ENCODE results near the gene AIRE.
A peak's percentile ranks its signal among the peaks of the same experiment; 100 is the strongest.
"Not testable (repeated sequence)": the region's sequence is repeated elsewhere in the genome, so short reads cannot be mapped to it uniquely, and the experiment has no call there.

AIRE gene

DNA sequence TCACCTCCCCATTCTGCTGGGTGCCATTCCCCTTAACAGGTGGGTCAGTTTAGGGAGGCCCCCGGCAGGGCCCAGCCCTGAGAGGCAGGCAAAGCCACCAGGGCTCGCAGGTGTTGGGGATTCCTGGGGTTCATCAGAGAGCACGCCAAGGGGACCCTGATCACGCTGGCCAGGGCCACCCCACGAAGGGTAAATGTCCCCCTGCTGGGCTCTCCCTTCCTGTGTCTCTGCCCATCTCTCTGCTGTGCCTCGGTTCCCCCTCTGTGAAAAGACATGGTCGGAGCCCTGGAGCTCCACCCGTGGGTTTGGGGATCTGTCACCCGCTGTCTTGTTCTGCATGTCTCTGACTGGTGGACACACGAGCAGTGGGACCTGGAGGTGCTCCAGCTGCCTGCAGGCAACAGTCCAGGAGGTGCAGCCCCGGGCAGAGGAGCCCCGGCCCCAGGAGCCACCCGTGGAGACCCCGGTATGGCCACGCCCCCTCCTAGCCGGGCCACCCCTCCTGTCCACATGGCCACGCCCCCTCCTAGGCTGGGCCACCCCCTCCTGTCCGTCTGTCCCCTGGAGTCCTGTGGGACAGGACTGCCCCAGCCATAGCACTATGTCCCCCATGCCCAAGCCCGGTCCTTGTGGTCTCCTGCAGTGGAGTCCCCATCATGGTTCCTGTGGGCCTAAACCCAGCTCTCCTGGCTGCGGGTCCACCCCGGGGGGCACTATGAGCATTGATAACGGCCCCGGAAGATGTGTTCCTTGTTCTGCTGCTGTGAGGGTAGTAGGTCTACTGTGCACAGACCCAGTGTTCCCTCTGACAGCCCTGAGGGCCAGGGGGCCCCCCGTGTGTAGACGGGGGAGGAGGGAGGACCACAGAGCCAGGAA lies 6.5 kb downstream of the AIRE start:
- no peak for DNase-seq

DNA sequence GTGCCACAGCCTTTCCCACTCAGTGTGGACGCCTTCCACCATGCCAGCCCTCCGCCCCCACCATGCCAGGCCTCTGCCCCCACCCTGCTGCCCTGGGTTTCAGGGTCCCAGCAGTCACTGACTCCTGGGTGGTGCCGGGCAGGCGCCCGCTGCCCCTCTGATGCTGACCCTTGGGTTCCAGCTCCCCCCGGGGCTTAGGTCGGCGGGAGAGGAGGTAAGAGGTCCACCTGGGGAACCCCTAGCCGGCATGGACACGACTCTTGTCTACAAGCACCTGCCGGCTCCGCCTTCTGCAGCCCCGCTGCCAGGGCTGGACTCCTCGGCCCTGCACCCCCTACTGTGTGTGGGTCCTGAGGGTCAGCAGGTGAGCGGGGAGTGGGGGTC lies 7.1 kb downstream of the AIRE start:
- no peak for DNase-seq

DNA sequence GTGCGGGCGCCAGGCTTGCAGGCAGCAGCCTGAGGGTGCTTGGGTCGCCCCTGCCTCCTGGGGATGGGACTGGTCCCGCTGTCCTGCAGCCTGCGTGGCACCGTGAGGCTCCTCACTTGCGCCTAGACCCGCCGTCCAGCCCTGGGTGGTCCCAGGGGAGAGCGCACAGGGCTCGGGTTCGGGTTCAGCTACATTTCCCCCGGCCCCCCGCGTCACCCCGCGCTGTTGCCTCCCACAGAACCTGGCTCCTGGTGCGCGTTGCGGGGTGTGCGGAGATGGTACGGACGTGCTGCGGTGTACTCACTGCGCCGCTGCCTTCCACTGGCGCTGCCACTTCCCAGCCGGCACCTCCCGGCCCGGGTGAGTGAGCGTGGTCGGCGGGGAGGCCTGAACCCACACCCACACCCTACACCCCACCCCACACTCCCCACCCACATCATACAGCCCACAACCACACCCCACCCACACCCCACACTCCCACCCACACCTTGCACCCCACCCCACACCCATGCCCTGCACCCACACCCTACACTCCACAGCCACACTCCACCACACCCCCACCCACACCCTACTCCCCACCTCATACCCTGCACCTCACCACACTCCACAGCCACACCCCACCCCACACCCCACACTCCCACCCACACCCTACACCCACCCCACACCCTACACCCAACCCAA lies 8.0 kb downstream of the AIRE start:
- no peak for DNase-seq

DNA sequence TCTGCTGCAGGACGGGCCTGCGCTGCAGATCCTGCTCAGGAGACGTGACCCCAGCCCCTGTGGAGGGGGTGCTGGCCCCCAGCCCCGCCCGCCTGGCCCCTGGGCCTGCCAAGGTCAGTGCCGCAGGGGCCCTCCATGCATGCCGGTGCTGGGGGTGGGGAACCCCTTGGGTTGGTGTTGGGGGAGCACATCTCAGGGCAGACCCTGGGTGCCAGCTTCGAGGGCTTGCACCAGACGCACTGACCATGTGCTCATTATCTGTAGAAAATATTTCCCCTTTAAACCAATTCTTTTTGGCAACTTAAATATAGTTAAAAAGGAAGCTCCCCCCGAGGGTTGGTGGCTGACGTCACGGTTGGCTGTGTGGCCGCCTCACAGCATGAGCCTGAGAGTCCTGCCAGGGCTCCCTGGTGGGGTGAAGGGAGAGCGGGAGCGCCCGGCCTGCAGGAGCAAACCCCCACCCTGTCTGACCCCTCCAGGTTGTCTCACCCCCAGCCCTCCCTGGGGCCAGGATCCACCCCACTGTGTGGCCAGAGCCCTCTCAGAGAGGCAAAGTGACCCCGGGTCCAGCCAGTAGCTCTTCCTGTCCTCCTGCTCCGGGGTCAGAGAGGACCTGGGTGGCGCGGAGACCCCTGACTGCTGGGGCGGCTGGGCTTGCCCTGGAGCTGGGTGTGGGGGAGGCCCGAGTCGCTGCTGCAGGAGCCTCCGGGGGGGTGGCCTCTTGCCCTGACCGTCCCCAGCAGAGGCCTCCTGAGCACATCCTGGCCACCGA lies 8.9 kb downstream of the AIRE start:
- DNase-seq = no peak

DNA sequence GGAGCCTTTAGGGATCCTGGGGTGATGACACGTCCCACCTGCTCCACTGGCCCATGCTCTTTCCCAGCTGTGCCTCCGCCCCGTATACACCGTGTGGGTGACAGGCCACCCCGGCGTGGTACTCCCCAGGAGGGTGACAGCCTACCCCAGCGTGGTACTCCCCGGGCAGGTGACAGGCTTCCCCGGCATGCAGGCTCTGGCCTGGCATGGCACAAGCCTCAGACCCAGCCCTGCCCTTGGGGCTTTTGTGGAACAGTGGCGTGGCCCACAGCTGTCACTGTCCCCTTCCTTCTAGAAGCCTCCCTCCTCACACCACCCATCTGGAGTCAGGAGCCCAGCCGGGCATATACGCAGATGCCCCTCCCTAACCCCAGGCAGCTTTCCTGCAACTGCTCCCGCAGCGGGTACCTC lies 9.5 kb downstream of the AIRE start:
- no peak for DNase-seq

DNA sequence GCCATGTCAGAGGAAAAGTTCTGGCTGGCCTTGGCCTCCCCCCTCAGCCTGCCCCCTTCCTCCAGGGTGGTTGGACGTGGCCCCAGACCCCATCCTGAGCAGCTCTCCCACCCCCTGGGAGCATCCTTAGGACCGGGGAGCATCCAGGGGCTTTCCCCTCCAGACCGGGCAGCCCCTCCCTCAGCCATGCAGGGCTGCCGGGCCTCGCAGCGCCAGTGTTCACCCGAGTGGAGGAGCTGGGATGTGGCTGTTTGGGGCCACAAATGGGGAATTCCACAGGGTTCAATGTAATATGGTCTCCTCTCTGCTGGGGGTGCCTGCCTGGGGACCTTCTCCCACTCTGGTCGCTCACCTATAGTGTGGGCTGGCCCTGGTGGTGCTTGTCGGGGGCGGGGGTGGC lies 10.0 kb downstream of the AIRE start:
- no peak for DNase-seq

DNA sequence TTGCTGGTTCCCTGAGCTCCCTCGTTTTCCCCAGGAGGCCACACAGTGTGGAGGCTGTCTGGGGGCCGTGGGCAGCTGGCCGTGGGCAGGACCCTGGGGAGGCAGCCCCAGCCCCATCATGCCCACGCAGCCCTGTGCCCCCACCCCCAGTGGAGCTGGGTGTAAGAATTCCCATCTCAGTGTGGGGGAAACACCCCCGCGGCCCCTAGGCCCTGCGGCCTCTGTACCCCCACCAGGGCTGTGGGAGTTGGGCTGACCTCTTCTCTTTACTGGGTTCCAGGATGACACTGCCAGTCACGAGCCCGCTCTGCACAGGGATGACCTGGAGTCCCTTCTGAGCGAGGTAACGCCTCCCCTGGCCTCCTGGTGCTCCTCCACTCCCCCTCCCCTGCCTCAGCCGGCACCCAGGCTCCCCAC lies 10.4 kb downstream of the AIRE start:
- DNase-seq = no peak

DNA sequence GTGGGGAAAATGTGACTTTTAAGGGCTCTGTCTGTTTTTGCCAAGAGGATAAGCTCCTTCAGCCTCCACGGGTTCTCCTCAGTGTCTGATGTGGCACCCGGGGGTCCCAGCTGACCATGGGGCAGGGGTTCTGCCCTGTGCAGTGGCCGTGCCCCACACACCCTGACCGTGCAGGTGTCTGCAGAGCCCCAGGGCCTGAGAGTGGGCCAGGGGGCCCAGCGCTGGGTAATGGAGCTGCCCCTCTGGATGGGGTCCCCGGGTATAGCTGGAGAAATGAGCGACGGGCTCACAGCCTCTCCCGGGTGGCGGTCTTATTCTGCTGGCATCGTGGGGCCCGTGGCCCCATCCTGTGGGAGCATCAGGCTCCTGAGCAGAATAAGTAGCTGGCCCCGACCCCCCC lies 11.2 kb downstream of the AIRE start:
- no peak for DNase-seq

DNA sequence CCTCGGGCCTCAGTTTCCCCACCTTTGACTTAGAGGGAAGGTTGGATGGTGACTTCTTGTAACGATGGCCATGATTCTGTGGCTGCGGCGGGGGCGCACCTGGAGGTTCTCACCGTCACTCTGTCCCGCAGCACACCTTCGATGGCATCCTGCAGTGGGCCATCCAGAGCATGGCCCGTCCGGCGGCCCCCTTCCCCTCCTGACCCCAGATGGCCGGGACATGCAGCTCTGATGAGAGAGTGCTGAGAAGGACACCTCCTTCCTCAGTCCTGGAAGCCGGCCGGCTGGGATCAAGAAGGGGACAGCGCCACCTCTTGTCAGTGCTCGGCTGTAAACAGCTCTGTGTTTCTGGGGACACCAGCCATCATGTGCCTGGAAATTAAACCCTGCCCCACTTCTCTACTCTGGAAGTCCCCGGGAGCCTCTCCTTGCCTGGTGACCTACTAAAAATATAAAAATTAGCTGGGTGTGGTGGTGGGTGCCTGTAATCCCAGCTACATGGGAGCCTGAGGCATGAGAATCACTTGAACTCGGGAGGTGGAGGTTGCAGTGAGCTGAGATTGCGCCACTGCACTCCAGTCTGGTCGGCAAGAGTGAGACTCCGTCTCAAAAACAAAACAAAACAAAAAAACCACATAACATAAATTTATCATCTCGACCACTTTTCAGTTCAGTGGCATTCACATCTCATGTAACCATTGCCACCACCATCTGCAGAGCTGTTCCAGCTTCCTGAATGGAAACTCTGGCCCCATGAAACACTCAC lies 12.0 kb downstream of the AIRE start:
- DNase-seq = peak; percentile 61

DNA sequence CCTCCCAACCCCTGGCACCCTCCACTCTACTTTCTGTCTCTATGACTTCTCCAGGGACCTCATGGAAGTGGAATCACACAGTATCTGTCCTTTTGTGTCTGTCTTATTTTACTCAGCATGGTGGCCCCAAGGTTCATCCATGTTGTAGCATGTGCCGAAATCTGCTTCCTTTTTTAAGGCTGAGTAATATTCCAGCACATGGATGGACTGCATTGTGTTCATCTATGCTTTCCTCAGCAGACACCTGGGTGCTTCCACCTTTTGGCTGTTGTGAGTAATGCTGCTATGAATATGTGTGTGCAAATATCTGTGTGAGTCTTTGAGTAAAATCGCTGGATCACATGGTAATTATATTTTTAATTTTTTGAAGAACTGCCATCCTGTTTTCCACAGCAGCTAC lies 12.6 kb downstream of the AIRE start:
- no peak for DNase-seq

DNA sequence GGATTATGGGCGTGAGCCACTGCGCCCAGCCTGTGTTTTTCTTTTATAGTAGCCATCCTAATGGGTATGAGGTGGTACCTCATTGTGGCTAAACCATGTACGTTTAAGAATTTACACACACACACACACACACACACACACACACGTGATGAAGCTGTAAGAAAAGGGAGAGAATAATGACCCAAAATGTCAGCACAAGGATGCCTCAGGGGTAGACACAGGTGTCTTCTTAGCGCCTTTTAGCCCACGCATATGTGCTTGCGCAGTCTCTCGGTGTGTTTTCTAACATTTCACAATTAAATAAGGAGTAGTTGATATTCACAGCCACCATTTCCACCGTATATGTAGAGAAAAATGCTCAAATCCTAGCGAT lies 13.4 kb downstream of the AIRE start:
- no peak for DNase-seq

DNA sequence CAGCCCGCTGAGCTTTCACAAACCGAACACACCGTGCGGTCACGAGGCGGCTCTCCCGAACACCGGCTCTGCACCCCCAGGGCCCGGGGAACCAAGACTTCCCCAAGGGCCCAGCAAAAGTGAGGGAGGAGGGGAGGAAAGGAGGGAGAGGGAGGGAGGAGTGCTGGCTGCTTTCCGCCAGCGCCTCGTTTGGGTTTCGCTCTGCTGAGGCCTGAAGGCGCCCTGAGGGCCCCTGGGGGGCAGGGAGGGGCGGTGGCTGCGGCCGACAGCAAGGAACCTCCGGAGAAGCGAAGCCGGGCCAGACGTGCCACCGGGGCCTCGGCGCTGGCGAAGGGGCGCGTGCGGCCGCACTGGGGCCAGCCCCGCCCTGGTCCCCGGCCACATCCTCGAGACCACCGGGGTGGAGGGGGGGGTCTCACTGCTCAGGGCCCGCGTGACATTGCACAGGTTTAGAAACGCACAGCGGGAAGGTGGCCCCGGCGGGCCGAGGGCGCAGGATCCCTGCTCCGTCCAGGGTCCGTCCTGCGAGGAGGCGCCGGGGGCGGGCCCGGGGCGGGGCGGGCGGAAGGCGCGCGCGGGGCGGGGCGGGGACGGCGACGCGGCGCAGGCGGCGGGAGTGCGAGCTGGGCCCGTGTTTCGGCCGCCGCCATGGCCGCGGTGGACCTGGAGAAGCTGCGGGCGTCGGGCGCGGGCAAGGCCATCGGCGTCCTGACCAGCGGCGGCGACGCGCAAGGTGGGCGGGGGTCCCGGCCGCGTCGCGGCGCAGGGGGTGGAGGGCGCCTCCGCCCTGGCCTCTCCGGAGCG lies 14.0 kb downstream of the AIRE start, which contains the start of gene PFKL:
Gene PFKL (plus strand): TSS at position 596 of the 804 bp plus-strand sequence. CDS start 53 bp downstream, at position 649.
- DNase-seq = peak; percentile 33

DNA sequence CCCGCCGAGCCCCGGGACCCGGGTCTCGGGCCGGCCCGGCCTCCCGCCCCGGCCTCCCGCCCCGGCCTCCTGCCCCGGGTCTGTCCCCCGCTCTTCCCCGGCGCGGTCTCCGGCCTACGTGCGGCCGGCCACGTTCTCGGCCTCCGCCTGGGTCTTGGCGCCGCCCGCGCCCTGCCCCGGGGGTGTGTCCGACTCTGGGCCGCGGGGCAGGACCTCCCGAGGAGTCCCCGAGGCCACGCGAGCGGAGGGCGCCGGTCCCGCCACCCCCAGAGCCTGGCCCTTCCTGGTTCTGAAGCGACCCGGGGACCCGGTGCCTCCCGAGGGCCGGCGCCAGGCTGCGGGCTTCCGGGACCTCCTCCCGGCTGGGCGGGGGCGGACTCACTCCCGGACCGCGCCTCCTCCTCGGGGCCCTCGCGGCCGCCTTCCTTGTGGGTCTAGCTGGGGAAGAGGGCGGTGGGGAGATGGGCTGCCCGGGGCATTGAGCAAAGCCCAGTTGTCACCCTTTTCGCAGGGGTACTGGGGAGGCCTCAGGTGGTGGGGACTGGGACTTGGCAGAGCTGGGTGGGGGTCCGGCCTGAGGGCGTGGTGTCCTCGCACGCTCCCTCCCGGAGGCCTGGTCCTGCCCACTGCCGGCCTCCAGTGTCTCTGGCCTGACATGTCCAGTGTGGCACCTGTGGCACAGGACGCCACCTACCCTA lies 14.7 kb downstream of the AIRE start:
- DNase-seq = peak; percentile 49

DNA sequence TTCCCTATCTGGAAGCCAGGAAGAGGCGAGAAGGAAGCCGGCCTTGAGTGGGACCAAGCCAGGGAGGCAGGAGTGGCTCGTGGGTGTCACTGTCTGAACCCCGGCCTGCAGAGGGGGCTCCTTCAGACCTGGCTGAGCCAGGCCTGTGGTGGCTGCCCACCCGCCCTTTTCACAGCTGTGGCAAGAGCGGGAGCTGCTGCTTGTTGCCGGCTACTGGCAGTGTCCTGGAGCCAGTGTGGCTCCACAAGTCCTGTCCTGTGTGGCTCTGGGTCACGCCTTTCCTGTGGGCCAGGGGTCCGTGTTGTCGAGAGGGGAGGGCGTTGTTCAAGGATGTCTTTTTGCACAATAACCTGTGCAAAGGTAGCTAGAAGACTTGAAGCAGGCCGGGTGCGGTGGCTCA lies 15.5 kb downstream of the AIRE start:
- no peak for DNase-seq

DNA sequence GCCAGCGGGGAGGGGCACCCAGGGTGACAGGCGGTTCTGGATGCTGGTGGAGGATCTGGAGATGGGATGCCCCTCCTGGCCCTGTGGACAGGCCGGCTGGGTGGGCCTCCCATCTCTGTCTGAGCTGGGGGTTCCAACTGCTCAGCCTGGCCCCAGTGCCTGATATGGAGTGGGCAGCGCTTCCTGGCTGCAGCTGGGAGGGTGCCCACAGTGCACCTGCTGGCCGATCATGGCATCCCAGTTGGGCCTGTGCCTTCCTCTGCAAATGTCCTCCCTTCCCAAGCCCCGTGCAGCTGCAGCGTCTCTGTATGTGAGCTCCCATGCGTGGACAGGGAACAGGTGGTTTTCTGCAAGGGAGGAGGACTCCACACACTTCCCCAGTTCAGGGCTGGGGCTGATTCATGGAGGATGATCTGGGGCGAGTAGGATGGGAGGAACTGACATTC lies 16.3 kb downstream of the AIRE start:
- no peak for DNase-seq

DNA sequence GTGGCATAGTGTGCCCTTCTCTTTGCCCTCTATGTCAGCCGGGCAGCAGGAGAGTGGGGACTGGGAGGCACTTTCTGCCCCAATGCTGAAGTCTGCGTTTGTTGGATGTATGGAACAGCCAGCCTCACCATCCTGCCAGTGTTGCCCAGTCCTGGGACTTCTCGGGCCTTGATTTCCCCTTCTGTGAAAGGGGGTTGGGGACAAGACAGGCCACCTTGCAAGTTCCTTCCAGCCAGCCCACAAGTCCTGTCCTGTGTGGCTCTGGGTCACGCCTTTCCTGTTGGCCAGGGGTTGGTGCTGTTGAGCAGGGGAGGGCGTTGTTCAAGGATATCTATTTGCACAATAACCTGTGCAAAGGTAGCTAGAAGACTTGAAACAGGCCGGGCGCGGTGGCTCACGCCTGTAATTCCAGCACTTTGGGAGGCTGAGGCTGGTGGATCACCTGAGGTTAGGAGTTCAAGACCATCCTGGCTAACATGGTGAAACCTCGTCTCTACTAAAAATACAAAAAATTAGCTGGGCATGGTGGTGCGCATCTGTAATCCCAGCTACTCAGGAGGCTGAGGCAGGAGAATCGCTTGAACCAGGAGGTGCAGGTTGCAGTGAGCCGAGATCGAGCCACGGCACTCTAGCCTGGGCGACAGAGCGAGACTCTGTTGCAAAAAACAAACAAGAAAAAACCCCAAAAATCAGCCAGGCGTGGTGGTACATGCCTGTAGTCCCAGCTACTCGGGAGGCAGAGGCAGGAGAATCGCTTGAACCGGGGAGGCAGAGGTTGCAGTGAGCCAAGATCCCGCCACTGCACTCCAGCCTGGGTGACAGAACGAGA lies 17.1 kb downstream of the AIRE start:
- DNase-seq = not testable (repeated sequence)

DNA sequence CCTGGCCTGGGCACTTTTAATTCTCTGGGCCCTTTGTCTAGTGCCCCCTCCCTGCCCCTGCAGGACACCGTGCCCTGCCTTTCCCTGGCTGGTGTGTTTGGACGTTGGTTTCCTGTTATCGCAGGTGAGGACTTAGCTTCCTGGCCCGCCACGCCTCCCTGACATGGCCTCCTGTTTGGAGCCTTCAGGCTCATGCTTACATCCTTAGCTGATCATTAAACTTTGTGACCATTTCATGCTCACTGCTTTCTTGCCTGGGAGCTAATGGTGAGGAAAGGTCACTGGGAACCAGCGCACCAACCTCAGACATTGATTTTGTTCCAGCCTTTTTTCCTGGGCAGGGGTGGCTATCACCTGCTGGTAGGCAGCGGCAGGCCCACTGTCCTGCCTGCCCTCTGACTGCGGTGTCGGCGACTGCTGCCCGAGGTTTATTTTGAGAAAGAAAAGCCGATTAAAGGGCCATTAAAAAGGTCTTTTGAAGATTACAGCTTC lies 17.9 kb downstream of the AIRE start:
- no peak for DNase-seq

DNA sequence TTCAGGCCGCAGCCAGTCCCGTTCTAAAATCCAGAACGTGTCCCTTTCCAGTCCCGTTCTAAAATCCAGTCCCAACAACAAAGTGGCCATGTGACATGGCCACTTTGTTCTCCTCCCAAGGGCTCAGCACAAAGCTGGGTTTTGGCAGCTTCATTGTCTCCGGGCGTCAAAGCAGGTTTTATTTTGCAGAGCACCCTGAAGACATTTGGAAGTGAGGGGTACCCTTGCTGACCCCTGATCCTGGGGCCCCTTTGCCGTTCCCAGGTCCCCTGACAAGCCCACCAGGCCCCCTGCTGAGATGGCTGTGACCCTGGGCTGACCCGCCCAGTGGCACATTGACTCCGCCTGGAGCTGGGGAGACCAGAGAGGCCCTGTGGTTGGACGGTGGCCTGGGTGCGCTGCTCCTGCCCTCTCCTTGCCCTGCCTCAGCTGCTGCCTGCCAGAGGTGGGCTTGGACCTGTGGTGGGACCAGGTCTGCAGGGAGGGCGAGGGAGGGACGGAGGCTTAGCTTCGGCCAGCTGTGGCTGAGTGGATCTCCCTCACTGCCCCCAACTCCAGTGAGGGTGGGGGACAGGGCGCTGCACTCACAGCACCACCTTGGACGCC lies 18.4 kb downstream of the AIRE start:
- DNase-seq = no peak

DNA sequence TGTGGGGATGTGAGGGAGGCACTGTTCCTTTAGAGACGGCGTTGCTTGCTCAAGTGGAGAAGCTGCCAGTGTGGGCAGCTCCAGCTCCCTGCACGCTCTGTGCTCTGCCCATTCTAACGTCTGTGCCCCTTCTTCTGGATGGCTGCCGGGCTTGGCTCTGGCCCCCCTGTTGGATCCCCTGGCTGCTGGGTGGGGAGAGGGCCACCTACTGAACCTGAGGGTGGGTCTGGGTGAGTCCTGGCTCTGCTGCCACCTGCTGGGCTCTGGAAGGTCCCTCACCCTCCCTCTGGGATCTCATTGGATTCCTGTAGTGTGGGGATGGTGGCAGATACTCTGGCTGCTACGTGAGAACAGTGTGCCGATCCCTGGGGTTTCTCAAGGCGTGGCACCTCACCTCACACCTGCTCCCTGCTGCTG lies 19.2 kb downstream of the AIRE start:
- peak; percentile 28 for DNase-seq

DNA sequence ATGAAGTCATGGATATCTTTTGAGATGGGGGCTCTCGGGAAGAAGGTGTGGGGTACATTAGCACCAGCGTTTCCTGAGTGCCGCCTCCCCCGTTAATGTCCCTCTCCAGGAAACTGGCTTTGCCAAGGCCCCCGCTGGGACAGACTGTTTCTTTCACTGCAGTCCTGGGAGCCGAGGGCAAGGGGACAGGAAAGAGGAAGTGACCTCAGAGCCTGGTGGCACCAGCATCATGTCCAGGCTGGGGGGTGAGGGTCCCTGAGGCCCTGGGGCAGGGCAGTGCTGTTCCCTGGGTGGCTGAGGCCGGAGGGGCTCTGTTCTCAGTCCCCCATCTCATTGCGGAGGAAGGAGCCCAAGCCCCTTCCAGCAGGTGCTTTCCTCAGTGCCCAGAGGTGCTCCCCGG lies 20.0 kb downstream of the AIRE start:
- DNase-seq = no peak

Data from stimulated activated naive CD4-positive, alpha-beta T cell treated with Interleukin-2 at 50 U/mL for 16 hours (primary cell).